H1 (cell line): Measurements from ENCODE around the gene TMEM250. TPM values are rescaled to one million over a fixed set of nuclear protein-coding genes. Genes with fewer than 3 reads are reported as not detected.
A peak's percentile ranks its signal among the peaks of the same experiment; 100 is the strongest.

Experiments used
- CTCF ChIA-PET: fragments of 300-600 bp; sonication (Branson Sonifier 250); formaldehyde crosslinking; loops from one replicate; lab custom pipeline; 2021; ENCODE audit not compliant: partially characterized antibody; lab: Charles Lee
- POLR2A ChIA-PET: fragments of 300-600 bp; sonication (Branson Sonifier 250); formaldehyde crosslinking; loops from one replicate; lab custom pipeline; 2021; ENCODE audit warnings: inconsistent platforms; ENCODE audit not compliant: partially characterized antibody; lab: Charles Lee
- DNase-seq, 2 experiments: peaks; one replicate each; pipeline versions ENCODE4 v3.0.0 to v3.0.0-alpha.2; 2010 to 2022; ENCODE audit warnings: low spot score in 2 of 2, low read depth in 1 of 2, mixed read lengths in 1 of 2
- FAIRE-seq: peaks from 2 replicates; lab custom pipeline; 2011; peaks lifted over from hg19 to GRCh38; lab: Jason Lieb, UNC
- H2AFZ ChIP-seq: 2 replicates; pipeline ENCODE4 v1.8.1; 2012; ENCODE audit warnings: low read length, inconsistent platforms
- H2AK5ac ChIP-seq: 2 replicates; pipeline ENCODE4 v1.6.1; 2013; ENCODE audit warnings: low read depth, low read length
- H2BK120ac ChIP-seq: replicated peaks from 2 replicates; pipeline ENCODE3; 2013; ENCODE audit warnings: low read depth, low read length, inconsistent platforms
- H2BK12ac ChIP-seq: 2 replicates; pipeline ENCODE4 v1.6.1; 2013; ENCODE audit warnings: low read depth, low read length
- H2BK15ac ChIP-seq: 2 replicates; pipeline ENCODE4 v1.6.1; 2013; ENCODE audit warnings: low read length
- H2BK20ac ChIP-seq: 2 replicates; pipeline ENCODE4 v1.6.1; 2013; ENCODE audit warnings: low read length
- H2BK5ac ChIP-seq: 2 replicates; pipeline ENCODE4 v1.6.1; 2013; ENCODE audit warnings: low read depth, low read length
- H3K14ac ChIP-seq: 2 replicates; pipeline ENCODE4 v1.6.1; 2013; ENCODE audit warnings: inconsistent platforms; ENCODE audit not compliant: insufficient read length
- H3K18ac ChIP-seq: 2 replicates; pipeline ENCODE4 v1.6.1; 2013; ENCODE audit warnings: low read length; ENCODE audit errors: extremely low read depth
- H3K23ac ChIP-seq: 2 replicates; pipeline ENCODE4 v1.6.1; 2013; ENCODE audit warnings: inconsistent platforms; ENCODE audit not compliant: insufficient read length
- H3K23me2 ChIP-seq: 2 replicates; pipeline ENCODE4 v1.6.1; 2013; ENCODE audit warnings: low read depth, low read length
- H3K27ac ChIP-seq: 2 replicates; pipeline ENCODE4 v1.6.1; 2011; ENCODE audit warnings: low read depth, low read length, inconsistent platforms
- H3K27me3 ChIP-seq, 4 experiments: replicated peaks in 1 of 4; 1 replicate in 1 of 4; 2 replicates in 3 of 4; pipeline versions ENCODE4 v1.6.1 to v1.8.1; 2011 to 2013; ENCODE audit warnings: low read length in 3 of 4, mild to moderate bottlenecking in 3 of 4, inconsistent platforms in 2 of 4, mixed read lengths in 2 of 4, moderate library complexity in 1 of 4; ENCODE audit not compliant: control insufficient read depth in 3 of 4, insufficient read depth in 3 of 4; ENCODE audit errors: extremely low read depth in 1 of 4
- H3K36me3 ChIP-seq, 4 experiments: 2 replicates each; pipeline versions ENCODE4 v1.6.1 to v1.8.1; 2011 to 2013; ENCODE audit warnings: mild to moderate bottlenecking in 4 of 4, low read length in 3 of 4, moderate library complexity in 2 of 4, control low read depth in 1 of 4, inconsistent platforms in 1 of 4; ENCODE audit not compliant: insufficient read depth in 4 of 4, control insufficient read depth in 2 of 4
- H3K4ac ChIP-seq: replicated peaks from 2 replicates; pipeline ENCODE3; 2013; ENCODE audit warnings: low read length, low read depth, mixed read lengths, inconsistent platforms; ENCODE audit not compliant: insufficient read length
- H3K4me1 ChIP-seq, 4 experiments: replicated peaks in 1 of 4; 1 replicate in 1 of 4; 2 replicates in 3 of 4; pipeline versions ENCODE4 v1.6.1 to v1.8.1; 2011 to 2013; ENCODE audit warnings: low read length in 3 of 4, inconsistent platforms in 2 of 4, mixed read lengths in 1 of 4; ENCODE audit not compliant: insufficient read depth in 4 of 4, control insufficient read depth in 3 of 4
- H3K4me2 ChIP-seq, 2 experiments: 2 replicates each; pipeline versions ENCODE4 v1.6.1 to v1.8.1; 2011 to 2013; ENCODE audit warnings: low read depth in 2 of 2, low read length in 2 of 2, control low read depth in 1 of 2, inconsistent platforms in 1 of 2, mild to moderate bottlenecking in 1 of 2; ENCODE audit not compliant: insufficient read depth in 1 of 2
- H3K4me3 ChIP-seq, 4 experiments: fragments of 200-600, 300-600 bp in 1 of 4; sonication (generic), shearing (Covaris generic), sonication (Bioruptor Twin) in 1 of 4; 2 replicates each; pipeline versions ENCODE4 v1.5.1 to v1.8.1; 2011 to 2016; ENCODE audit warnings: low read length in 4 of 4, low read depth in 3 of 4, control low read depth in 2 of 4, inconsistent platforms in 2 of 4, mild to moderate bottlenecking in 2 of 4, mixed read lengths in 1 of 4, moderate library complexity in 1 of 4; ENCODE audit not compliant: insufficient read depth in 2 of 4; ENCODE audit errors: extremely low read depth in 1 of 4
- H3K56ac ChIP-seq: replicated peaks from 2 replicates; pipeline ENCODE3; 2013; ENCODE audit warnings: low read depth, mild to moderate bottlenecking, mixed read lengths, low read length, inconsistent platforms; ENCODE audit not compliant: insufficient read length
- H3K79me1 ChIP-seq: 2 replicates; pipeline ENCODE4 v1.6.1; 2013; ENCODE audit warnings: low read depth, low read length, control low read depth
- H3K79me2 ChIP-seq, 2 experiments: 2 replicates each; pipeline versions ENCODE4 v1.6.1 to v1.8.1; 2012 to 2013; ENCODE audit warnings: low read length in 2 of 2, mild to moderate bottlenecking in 2 of 2, inconsistent platforms in 1 of 2; ENCODE audit not compliant: insufficient read depth in 2 of 2, control insufficient read depth in 1 of 2
- H3K9ac ChIP-seq, 4 experiments: replicated peaks in 1 of 4; 1 replicate in 1 of 4; 2 replicates in 3 of 4; pipeline versions ENCODE4 v1.6.1 to v1.8.1; 2011 to 2013; ENCODE audit warnings: low read depth in 3 of 4, low read length in 3 of 4, control low read depth in 2 of 4, mild to moderate bottlenecking in 2 of 4, moderate library complexity in 2 of 4, inconsistent platforms in 1 of 4; ENCODE audit errors: extremely low read depth in 1 of 4
- H3K9me3 ChIP-seq, 2 experiments: 2 replicates each; pipeline versions ENCODE4 v1.6.1 to v1.8.1; 2012 to 2013; ENCODE audit warnings: mild to moderate bottlenecking in 2 of 2, moderate library complexity in 2 of 2, control low read depth in 1 of 2, inconsistent platforms in 1 of 2, low read depth in 1 of 2, low read length in 1 of 2, mixed read lengths in 1 of 2; ENCODE audit not compliant: insufficient read depth in 2 of 2
- H4K20me1 ChIP-seq, 2 experiments: replicated peaks in 1 of 2; 2 replicates each; pipeline versions ENCODE3 to v1.8.1; 2011 to 2013; ENCODE audit warnings: inconsistent platforms in 2 of 2, low read length in 2 of 2, mild to moderate bottlenecking in 1 of 2; ENCODE audit not compliant: insufficient read depth in 2 of 2, control insufficient read depth in 1 of 2
- H4K5ac ChIP-seq: 2 replicates; pipeline ENCODE4 v1.6.1; 2013; ENCODE audit warnings: low read length, low read depth, mixed read lengths, inconsistent platforms; ENCODE audit not compliant: insufficient read length
- H4K8ac ChIP-seq: 2 replicates; pipeline ENCODE4 v1.8.0; 2013; ENCODE audit warnings: mild to moderate bottlenecking, moderate library complexity, low read length, inconsistent platforms; ENCODE audit not compliant: insufficient read depth; ENCODE audit errors: extremely low read depth
- H4K91ac ChIP-seq: replicated peaks from 2 replicates; pipeline ENCODE3; 2013; ENCODE audit warnings: low read length, mixed read lengths, inconsistent platforms; ENCODE audit not compliant: insufficient read length
- BCL11A ChIP-seq, 2 experiments: IDR thresholded peaks; one replicate each; pipeline ENCODE4 v1.6.1; 2011; ENCODE audit warnings: low read depth in 2 of 2, low read length in 2 of 2, mild to moderate bottlenecking in 2 of 2
- CHD2 ChIP-seq: IDR thresholded peaks from 2 replicates; pipeline ENCODE4 v1.6.1; 2012; ENCODE audit warnings: low read length, improper control_type of control experiment
- FOSL1 ChIP-seq: IDR thresholded peaks from 2 replicates; pipeline ENCODE4 v1.6.1; 2011; ENCODE audit warnings: mild to moderate bottlenecking, low read depth, low read length, moderate library complexity; ENCODE audit not compliant: insufficient read depth
- JUND ChIP-seq: IDR thresholded peaks from 2 replicates; pipeline ENCODE4 v1.6.1; 2011; ENCODE audit warnings: mild to moderate bottlenecking, improper control_type of control experiment, low read length
- KDM4A ChIP-seq: IDR thresholded peaks from one replicate; pipeline ENCODE4 v1.7.1; 2012; ENCODE audit warnings: low read depth, mild to moderate bottlenecking, moderate library complexity, low read length, inconsistent platforms; ENCODE audit not compliant: severe bottlenecking
- NANOG ChIP-seq: IDR thresholded peaks from 2 replicates; pipeline ENCODE4 v1.6.1; 2011; ENCODE audit warnings: low read length, low read depth, mild to moderate bottlenecking, inconsistent platforms; ENCODE audit not compliant: insufficient read depth, poor library complexity, severe bottlenecking
- POLR2A ChIP-seq, 2 experiments: IDR thresholded peaks; 1 replicate in 1 of 2; 2 replicates in 1 of 2; pipeline ENCODE4 v1.6.1; 2011; ENCODE audit warnings: low read depth in 2 of 2, low read length in 2 of 2, mild to moderate bottlenecking in 2 of 2; ENCODE audit errors: control extremely low read depth in 1 of 2
- RXRA ChIP-seq: IDR thresholded peaks from 2 replicates; pipeline ENCODE4 v1.6.1; 2011; ENCODE audit warnings: low read depth, mild to moderate bottlenecking, low read length, moderate library complexity; ENCODE audit not compliant: insufficient read depth
- SAP30 ChIP-seq: fragments of 300-600 bp; sonication (generic); IDR thresholded peaks from 2 replicates; pipeline ENCODE4 v1.7.1; 2012; ENCODE audit warnings: low read length, moderate library complexity, mild to moderate bottlenecking, inconsistent platforms; ENCODE audit not compliant: insufficient read depth, insufficient replicate concordance
- TBP ChIP-seq: IDR thresholded peaks from 2 replicates; pipeline ENCODE4 v1.6.1; 2011; ENCODE audit warnings: low read depth, low read length, improper control_type of control experiment
- WGBS, 2 experiments: shearing (Covaris generic) in 1 of 2; methylation state at CpG; one replicate each; pipeline versions ENCODE4 v1.1.6 to v1.1.7; 2013 to 2015; ENCODE audit warnings: low lambda C conversion rate in 2 of 2, mixed read lengths in 2 of 2, inconsistent platforms in 1 of 2, low coverage in 1 of 2, missing lambda C conversion rate in 1 of 2; ENCODE audit not compliant: insufficient replicate concordance in 2 of 2, insufficient coverage in 1 of 2, insufficient read length in 1 of 2; ENCODE audit errors: extremely low coverage in 1 of 2, missing lambda C conversion rate in 1 of 2; 5-methylcytosine and 5-hydroxymethylcytosine counted together
- polyA plus RNA-seq, 7 experiments: library from polyadenylated mRNA; depleted of rRNA in 3 of 7; stranded (reverse) in 5 of 7; unstranded in 2 of 7; fragments of >200 nt in 5 of 7; fragments of 200-250 nt in 2 of 7; gene quantifications; 1 replicate in 5 of 7; 2 replicates in 1 of 7; 4 replicates in 1 of 7; pipeline versions ENCODE4 v1.2.1 to v1.2.3, GENCODE V29; 2011 to 2013; ENCODE audit warnings: missing spikeins in 2 of 7, mixed read lengths in 2 of 7
- total RNA-seq: library from RNA; stranded (reverse); fragmentation: NEBNext Ultra II Directional; extraction: Animal tissue kit (Norgen Biotek cat#: 25700); gene quantifications from 2 replicates; pipeline ENCODE4 v1.2.1, GENCODE V29; 2021
- TF ChIP-seq, protein P1 (sequence below): IDR thresholded peaks from 2 replicates; pipeline ENCODE4 v1.6.1; 2011; ENCODE audit warnings: low read length, improper control_type of control experiment

Gene TMEM250
- total and polyA plus RNA-seq, 2 of the 8 experiments (the other 6 are each of a cell fraction or from before 2014, with no cell fraction given), result 22.3 to 34.9 TPM

DNA sequence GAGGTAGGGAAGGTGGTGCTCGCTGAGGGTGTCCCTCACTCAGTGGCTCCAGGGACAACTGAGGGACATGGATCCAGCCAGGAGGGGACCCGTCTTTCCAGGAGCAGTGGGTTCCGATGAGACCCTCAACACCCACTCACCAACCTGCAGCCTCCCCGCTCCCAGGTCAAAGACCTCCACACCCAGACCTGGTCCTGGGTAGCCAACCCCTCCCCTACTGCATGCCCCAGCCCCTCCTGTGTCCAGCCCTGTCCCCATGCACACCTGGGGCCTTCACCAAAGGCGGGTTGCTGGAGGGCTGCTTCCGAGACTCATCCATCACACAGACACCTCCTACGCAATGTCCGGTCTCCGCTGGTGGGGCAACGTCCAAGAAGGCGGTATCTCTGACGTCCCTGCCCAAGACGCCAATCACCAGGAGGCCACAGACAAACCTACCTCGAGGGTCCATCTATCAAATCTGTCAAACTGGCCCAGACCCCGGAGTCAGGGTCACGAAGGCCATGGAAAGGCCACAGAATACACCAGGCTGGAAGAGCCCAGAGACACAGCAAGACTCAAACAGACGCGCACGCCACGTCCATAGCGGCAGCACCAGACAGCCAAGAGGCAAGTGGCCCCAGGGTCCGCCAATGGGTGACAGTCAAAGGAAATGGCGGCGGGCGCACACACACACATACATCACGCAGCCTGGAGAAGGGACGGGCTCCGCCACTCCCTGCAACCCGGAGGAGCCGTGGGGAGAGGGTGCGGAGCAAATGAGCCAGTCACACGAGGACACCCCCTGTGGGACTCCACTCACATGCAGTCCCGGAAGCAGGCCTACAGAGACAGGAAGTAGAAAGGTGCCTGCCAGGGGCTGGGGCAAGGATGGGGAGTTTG, 34.4 kb downstream of the TMEM250 start:
- no peaks in the 10 kb centered on the region for H3K9me3 ChIP-seq
- no peak overlapping the region for H3K4me3 ChIP-seq
- no peak overlapping the region for H2AFZ ChIP-seq
- H3K36me3 ChIP-seq, result no peaks in the 10 kb centered on the region
- H3K18ac ChIP-seq, result no peak overlapping the region
- no peak overlapping the region for H3K27ac ChIP-seq
- H2AK5ac ChIP-seq, result 0 out of 2 replicates have a peak overlapping the region, but pooled peaks have one; percentile 39
- H4K5ac ChIP-seq, result no peak overlapping the region
- H3K14ac ChIP-seq, result no peak overlapping the region
- peaks cover 0 to 6% of the 10 kb centered on the region in 2 experiments; a peak in 1 of 4 replicates for H3K79me2 ChIP-seq
- H3K4me2 ChIP-seq, result no peak overlapping the region
- H2BK5ac ChIP-seq, result no peak overlapping the region
- no peak overlapping the region for H2BK120ac ChIP-seq
- H3K79me1 ChIP-seq, result no peaks in the 10 kb centered on the region; the same call in 1 of the 2 replicates
- no peak overlapping the region for H3K23ac ChIP-seq
- no peak overlapping the region for H2BK12ac ChIP-seq
- peak overlapping the region; percentile 51; the same call in 1 of the 2 replicates for H4K8ac ChIP-seq
- no peak overlapping the region for H3K4ac ChIP-seq
- H3K56ac ChIP-seq, result no peak overlapping the region
- ChIA-PET CTCF (no interaction called here), POLR2A (no interaction called here)
- H4K91ac ChIP-seq, result no peak overlapping the region
- no peak for FAIRE-seq
- H2BK20ac ChIP-seq, result no peak overlapping the region
- WGBS, 2 experiments, result 94% methylated on average over 26 of the region's 33 CpGs; no CpG with 5 or more reads in 1 of the 2 experiments
- H3K4me1 ChIP-seq, result peaks cover 0 to 14% (median 7%) of the 10 kb centered on the region in 4 experiments; a peak in 5 of 7 replicates
- no peak overlapping the region for H3K9ac ChIP-seq
- H3K27me3 ChIP-seq, result no peaks in the 10 kb centered on the region
- no peak overlapping the region for H2BK15ac ChIP-seq
- H4K20me1 ChIP-seq, result peaks cover 0 to 2% of the 10 kb centered on the region in 2 experiments
- DNase-seq, result no peak
- H3K23me2 ChIP-seq, result no peaks in the 10 kb centered on the region
- TF ChIP-seq FOSL1, result no peak
- TF ChIP-seq JUND, result no peak
- no peak for TF ChIP-seq BCL11A (IDR thresholded peaks at IDR 0.05; ENCODE audit: low read depth in 2 of 2, low read length in 2 of 2)
- no peak for TF ChIP-seq CHD2
- no peak for TF ChIP-seq RXRA
- no peak for TF ChIP-seq NANOG
- no peak for TF ChIP-seq KDM4A
- no peak for TF ChIP-seq SAP30
- TF ChIP-seq TBP, result no peak
- TF ChIP-seq, protein P1, sequence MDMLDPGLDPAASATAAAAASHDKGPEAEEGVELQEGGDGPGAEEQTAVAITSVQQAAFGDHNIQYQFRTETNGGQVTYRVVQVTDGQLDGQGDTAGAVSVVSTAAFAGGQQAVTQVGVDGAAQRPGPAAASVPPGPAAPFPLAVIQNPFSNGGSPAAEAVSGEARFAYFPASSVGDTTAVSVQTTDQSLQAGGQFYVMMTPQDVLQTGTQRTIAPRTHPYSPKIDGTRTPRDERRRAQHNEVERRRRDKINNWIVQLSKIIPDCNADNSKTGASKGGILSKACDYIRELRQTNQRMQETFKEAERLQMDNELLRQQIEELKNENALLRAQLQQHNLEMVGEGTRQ, result no peak
- no peak for TF ChIP-seq POLR2A (IDR thresholded peaks at IDR 0.05; ENCODE audit: control extremely low read depth in 1 of 2, low read depth in 2 of 2, low read length in 2 of 2)
